ENCODE results near the gene BTC.

DNA sequence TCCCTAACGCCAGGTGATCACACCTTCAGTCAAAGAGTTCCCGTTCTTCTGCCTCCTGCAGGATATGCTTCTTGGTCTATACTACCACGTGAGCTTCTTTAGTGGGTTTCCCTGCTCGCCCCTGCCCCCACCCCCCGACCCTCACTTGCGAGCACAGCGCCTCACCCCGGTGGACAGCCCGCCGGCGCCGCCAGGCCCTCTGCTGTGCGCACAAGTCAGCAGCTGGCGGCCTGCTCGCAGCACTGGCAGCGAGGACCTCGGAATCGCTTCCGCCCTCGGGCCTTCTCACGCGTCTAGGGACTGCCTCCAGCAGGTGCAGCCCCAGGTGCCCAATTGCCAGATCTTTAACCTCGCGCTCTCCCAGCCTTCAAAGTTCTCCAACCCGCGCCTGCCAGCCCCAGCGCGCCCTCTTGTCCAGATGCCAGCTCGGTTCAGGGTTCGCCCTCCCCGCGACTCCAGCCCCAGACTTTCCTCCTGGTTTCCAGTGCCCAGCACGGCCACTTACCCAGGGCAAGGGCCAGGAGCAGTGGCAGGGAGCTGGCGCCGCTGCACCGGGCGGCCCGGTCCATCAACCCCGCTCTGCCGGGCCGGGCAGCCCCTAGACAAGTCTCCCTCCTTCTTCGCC is 454 bp downstream of the BTC start:
- TF ChIP-seq, protein P1, sequence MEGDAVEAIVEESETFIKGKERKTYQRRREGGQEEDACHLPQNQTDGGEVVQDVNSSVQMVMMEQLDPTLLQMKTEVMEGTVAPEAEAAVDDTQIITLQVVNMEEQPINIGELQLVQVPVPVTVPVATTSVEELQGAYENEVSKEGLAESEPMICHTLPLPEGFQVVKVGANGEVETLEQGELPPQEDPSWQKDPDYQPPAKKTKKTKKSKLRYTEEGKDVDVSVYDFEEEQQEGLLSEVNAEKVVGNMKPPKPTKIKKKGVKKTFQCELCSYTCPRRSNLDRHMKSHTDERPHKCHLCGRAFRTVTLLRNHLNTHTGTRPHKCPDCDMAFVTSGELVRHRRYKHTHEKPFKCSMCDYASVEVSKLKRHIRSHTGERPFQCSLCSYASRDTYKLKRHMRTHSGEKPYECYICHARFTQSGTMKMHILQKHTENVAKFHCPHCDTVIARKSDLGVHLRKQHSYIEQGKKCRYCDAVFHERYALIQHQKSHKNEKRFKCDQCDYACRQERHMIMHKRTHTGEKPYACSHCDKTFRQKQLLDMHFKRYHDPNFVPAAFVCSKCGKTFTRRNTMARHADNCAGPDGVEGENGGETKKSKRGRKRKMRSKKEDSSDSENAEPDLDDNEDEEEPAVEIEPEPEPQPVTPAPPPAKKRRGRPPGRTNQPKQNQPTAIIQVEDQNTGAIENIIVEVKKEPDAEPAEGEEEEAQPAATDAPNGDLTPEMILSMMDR (IDR thresholded peaks at IDR 0.05 in 4 of 5, conservative IDR thresholded peaks at IDR 0.05 in 1 of 5), result no peak
- no peak for TF ChIP-seq POLR2A (IDR thresholded peaks at IDR 0.05)
